Nephron (organoid): Measurements from ENCODE around the gene TRIM63.
A peak's percentile ranks its signal among the peaks of the same experiment; 100 is the strongest.

Source experiments
- H3K27ac Mint-ChIP-seq, 3 experiments: 2 replicates each; pipeline ENCODE4 v1.8.0; 2020; ENCODE audit warnings: mixed read lengths in 3 of 3, mild to moderate bottlenecking in 2 of 3, moderate library complexity in 1 of 3
- H3K27me3 Mint-ChIP-seq: 2 replicates; pipeline ENCODE4 v1.8.0; 2021; ENCODE audit warnings: low read depth, mild to moderate bottlenecking, moderate library complexity, mixed read lengths
- H3K36me3 Mint-ChIP-seq: 2 replicates; pipeline ENCODE4 v1.8.0; 2020; ENCODE audit warnings: low read depth, mixed read lengths
- H3K4me1 Mint-ChIP-seq: 2 replicates; pipeline ENCODE4 v1.8.0; 2020; ENCODE audit warnings: mixed read lengths
- H3K4me3 Mint-ChIP-seq, 3 experiments: 2 replicates each; pipeline ENCODE4 v1.8.0; 2020; ENCODE audit warnings: mild to moderate bottlenecking in 3 of 3, mixed read lengths in 3 of 3, moderate library complexity in 2 of 3
- H3K9me3 Mint-ChIP-seq: 2 replicates; pipeline ENCODE4 v1.8.0; 2020; ENCODE audit warnings: mixed read lengths
- TF ChIP-seq, protein P1 (sequence below), 3 experiments: fragments of 200-600 bp; sonication (generic); IDR thresholded peaks; one replicate each; pipeline ENCODE4 v1.5.0; 2021; ENCODE audit warnings: antibody characterized with exemption in 3 of 3; ENCODE audit not compliant: unreplicated experiment in 3 of 3

TRIM63 gene

DNA sequence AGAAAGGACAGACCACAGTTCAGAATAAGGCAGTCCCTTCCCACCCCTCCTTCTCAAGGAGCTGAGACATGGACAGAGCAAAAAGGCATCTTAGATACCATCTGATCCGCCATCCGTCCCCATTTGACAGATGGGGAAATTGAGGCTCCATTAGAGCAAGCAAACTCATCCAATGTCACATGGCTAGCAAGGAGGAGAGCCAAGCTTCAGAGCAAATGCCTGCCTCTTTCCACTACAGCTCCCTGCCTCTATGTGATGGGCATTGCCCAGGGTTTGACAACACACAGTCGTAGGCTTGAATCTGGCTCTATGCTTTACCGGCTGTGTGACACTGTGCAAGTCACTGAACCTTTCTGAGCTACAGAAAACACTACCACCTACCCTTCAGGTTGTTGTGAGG, 25.5 kb downstream of the TRIM63 start:
- no peak overlapping the region for H3K27ac Mint-ChIP-seq
- no peaks in the 10 kb centered on the region for H3K36me3 Mint-ChIP-seq
- TF ChIP-seq, protein P1, sequence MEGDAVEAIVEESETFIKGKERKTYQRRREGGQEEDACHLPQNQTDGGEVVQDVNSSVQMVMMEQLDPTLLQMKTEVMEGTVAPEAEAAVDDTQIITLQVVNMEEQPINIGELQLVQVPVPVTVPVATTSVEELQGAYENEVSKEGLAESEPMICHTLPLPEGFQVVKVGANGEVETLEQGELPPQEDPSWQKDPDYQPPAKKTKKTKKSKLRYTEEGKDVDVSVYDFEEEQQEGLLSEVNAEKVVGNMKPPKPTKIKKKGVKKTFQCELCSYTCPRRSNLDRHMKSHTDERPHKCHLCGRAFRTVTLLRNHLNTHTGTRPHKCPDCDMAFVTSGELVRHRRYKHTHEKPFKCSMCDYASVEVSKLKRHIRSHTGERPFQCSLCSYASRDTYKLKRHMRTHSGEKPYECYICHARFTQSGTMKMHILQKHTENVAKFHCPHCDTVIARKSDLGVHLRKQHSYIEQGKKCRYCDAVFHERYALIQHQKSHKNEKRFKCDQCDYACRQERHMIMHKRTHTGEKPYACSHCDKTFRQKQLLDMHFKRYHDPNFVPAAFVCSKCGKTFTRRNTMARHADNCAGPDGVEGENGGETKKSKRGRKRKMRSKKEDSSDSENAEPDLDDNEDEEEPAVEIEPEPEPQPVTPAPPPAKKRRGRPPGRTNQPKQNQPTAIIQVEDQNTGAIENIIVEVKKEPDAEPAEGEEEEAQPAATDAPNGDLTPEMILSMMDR (IDR thresholded peaks at IDR 0.05; ENCODE audit: unreplicated experiment in 3 of 3): no peak
- H3K27me3 Mint-ChIP-seq: peaks cover 73% of the 10 kb centered on the region
- no peak overlapping the region for H3K4me3 Mint-ChIP-seq
- no peaks in the 10 kb centered on the region for H3K9me3 Mint-ChIP-seq
- H3K4me1 Mint-ChIP-seq: no peaks in the 10 kb centered on the region

DNA sequence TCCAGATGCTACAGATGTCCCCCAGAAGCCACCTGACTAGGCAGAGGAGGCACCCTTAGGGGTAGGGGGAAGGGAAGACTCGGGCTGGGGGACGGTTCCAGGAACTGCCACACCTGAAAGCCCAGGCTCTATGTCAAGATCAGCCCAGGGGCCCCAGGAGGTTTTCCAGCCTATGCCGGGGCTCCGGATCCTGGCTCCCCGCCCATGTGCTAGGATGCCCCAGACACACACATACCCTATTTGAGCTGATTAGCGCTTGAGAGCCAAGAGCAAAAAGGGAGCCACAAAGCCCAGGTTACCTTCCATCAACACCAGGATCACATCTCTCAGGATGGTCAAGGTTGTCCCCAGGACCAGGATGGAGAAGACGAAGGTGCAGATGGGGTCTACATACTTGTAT, 26.0 kb downstream of the TRIM63 start:
- TF ChIP-seq, protein P1 (IDR thresholded peaks at IDR 0.05; ENCODE audit: unreplicated experiment in 3 of 3): no peak
- Mint-ChIP-seq H3K27ac (no peak overlapping the region), H3K27me3 (peaks cover 67% of the 10 kb centered on the region), H3K9me3 (no peaks in the 10 kb centered on the region), H3K4me1 (no peaks in the 10 kb centered on the region), H3K36me3 (no peaks in the 10 kb centered on the region), H3K4me3 (no peak overlapping the region)

DNA sequence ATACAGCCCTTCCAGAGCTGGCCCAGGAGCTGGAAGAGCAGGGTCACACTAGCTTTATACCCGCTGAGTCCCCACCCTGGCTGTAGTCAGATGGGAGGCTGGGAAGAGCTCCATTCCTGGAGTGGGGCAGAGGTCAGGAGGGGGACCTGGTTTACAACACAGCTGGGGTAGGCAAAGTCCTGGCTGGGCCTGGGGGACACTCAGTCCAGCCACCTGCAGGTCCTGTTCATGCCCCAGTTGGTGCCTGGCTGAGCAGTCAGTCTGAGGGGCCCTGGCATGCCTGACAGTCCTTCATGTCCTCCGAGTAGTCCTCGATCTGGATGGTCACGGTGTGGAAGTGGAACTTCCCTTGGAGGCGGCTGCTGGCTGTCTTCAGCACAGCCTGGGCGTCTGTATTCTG, 28.5 kb downstream of the TRIM63 start:
- H3K27me3 Mint-ChIP-seq: peaks cover 55% of the 10 kb centered on the region
- H3K4me3 Mint-ChIP-seq: no peak overlapping the region
- no peaks in the 10 kb centered on the region for H3K4me1 Mint-ChIP-seq
- TF ChIP-seq, protein P1 (IDR thresholded peaks at IDR 0.05; ENCODE audit: unreplicated experiment in 3 of 3): no peak
- no peaks in the 10 kb centered on the region for H3K9me3 Mint-ChIP-seq
- H3K27ac Mint-ChIP-seq: no peak overlapping the region
- no peaks in the 10 kb centered on the region for H3K36me3 Mint-ChIP-seq

DNA sequence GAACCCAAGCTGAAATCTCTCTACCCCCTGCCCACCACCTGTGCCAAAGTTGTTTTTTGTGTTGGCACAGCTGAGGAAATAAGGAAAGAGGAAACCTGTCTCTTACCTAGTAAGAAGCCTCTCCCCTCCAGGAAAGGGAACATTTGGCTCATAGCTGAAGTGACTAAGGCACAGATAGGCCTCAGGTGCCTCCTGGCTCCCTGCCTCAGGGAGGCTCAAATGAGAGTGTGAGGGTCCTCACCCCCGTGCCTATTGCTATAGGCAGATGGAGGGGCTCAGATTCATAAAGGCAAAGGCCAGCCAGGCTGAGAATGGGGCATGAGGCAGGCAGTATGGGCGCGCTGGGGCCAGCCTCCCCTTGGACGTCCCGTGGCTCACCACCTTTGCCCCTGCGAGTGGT, 29.0 kb downstream of the TRIM63 start:
- Mint-ChIP-seq H3K27ac (no peak overlapping the region), H3K4me1 (no peaks in the 10 kb centered on the region), H3K9me3 (no peaks in the 10 kb centered on the region), H3K27me3 (peaks cover 52% of the 10 kb centered on the region), H3K4me3 (peak overlapping the region in 2 of 3 experiments; percentile 17 to 53), H3K36me3 (no peaks in the 10 kb centered on the region)
- TF ChIP-seq, protein P1 (IDR thresholded peaks at IDR 0.05; ENCODE audit: unreplicated experiment in 3 of 3): no peak

DNA sequence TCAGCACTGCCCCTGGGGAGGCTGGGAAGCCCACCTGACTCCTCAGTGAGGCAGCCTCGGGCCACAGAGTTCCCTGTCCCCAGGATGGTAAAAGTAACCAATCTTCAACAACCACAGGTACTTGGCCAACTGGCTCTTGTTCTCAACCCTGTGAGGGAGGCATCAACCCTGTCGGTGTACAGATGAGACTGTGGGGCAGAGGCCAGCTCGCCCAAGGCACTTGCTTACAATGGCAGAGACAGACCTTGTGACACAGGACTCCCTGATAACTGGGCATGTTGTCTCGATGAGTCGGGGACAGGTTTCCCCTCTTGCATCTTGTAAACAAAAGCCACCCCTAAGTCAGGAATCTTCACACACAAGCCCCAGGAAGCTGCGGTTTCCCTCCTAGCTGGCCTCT, 29.5 kb downstream of the TRIM63 start:
- H3K27me3 Mint-ChIP-seq: peaks cover 49% of the 10 kb centered on the region
- no peaks in the 10 kb centered on the region for H3K9me3 Mint-ChIP-seq
- H3K4me3 Mint-ChIP-seq: peak overlapping the region in 1 of 3 experiments; percentile 58
- H3K27ac Mint-ChIP-seq: no peak overlapping the region
- TF ChIP-seq, protein P1 (IDR thresholded peaks at IDR 0.05; ENCODE audit: unreplicated experiment in 3 of 3): no peak
- H3K4me1 Mint-ChIP-seq: no peaks in the 10 kb centered on the region
- H3K36me3 Mint-ChIP-seq: no peaks in the 10 kb centered on the region

DNA sequence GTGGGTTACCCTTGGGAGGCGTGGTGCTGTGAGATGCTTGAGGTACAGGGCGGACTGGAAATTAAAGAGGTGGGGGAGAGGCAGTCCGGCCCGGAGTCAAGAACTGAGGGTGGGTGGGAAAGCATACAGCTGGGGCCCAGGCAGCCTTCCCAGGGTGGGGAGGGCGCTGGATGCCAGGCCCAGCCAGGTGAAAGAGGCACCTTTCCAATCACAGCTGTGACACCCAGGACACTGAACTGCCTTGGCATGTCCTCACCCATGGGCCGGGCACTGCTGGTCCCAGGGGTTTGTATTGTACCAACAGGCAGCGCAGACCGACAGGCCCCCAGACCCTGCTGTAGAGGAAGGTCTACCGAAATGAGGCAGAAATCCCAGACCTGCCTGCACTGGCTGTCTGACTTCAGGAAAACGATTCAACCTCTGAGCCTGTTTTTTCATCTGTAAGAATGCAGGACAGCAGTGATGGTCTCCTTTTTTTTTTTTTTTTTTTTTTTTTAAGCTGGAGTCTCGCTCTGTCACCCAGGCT, 30.6 kb downstream of the TRIM63 start:
- H3K36me3 Mint-ChIP-seq: no peaks in the 10 kb centered on the region
- TF ChIP-seq, protein P1 (IDR thresholded peaks at IDR 0.05; ENCODE audit: unreplicated experiment in 3 of 3): no peak
- no peaks in the 10 kb centered on the region for H3K4me1 Mint-ChIP-seq
- no peak overlapping the region for H3K27ac Mint-ChIP-seq
- H3K4me3 Mint-ChIP-seq: peak overlapping the region; percentile 90 to 96 (median 95)
- H3K9me3 Mint-ChIP-seq: no peaks in the 10 kb centered on the region
- peaks cover 48% of the 10 kb centered on the region for H3K27me3 Mint-ChIP-seq
